Measurements from ENCODE around the gene PRDM16.
A peak's percentile ranks its signal among the peaks of the same experiment; 100 is the strongest.

Gene PRDM16

GRCh38 chr1:3069491-3070308 is 697 bp downstream of the PRDM16 start:
- DNase-seq (ENCODE audit: low spot score): peak; percentile 84

- no peak for DNase-seq (ENCODE audit: low spot score)
These were observed 1.3 kb downstream of the PRDM16 start for GRCh38 chr1:3070309-3070643.

GRCh38 chr1:3070644-3071564 is 1.9 kb downstream of the PRDM16 start:
- DNase-seq (ENCODE audit: low spot score): peak; percentile 77

- DNase-seq (ENCODE audit: low spot score): no peak
These were observed 2.8 kb downstream of the PRDM16 start for GRCh38 chr1:3071565-3072390.

GRCh38 chr1:3072391-3073185 is 3.6 kb downstream of the PRDM16 start:
- DNase-seq (ENCODE audit: low spot score): no peak

- no peak for DNase-seq (ENCODE audit: low spot score)
These were observed 4.1 kb downstream of the PRDM16 start for GRCh38 chr1:3073186-3073488.

- DNase-seq (ENCODE audit: low spot score): no peak
These were observed 4.7 kb downstream of the PRDM16 start for GRCh38 chr1:3073489-3074296.

GRCh38 chr1:3074297-3074741 is 5.3 kb downstream of the PRDM16 start:
- DNase-seq (ENCODE audit: low spot score): no peak

GRCh38 chr1:3074800-3075199 is 5.8 kb downstream of the PRDM16 start:
- DNase-seq (ENCODE audit: low spot score): no peak

- DNase-seq (ENCODE audit: low spot score): no peak
These were observed 6.8 kb downstream of the PRDM16 start for GRCh38 chr1:3075666-3076362.

GRCh38 chr1:3076363-3076740 is 7.3 kb downstream of the PRDM16 start:
- DNase-seq (ENCODE audit: low spot score): no peak

GRCh38 chr1:3077081-3077480 is 8.1 kb downstream of the PRDM16 start:
- DNase-seq (ENCODE audit: low spot score): no peak

- no peak for DNase-seq (ENCODE audit: low spot score)
These were observed 8.6 kb downstream of the PRDM16 start for GRCh38 chr1:3077561-3077960.

GRCh38 chr1:3078430-3078861 is 9.4 kb downstream of the PRDM16 start:
- DNase-seq (ENCODE audit: low spot score): no peak

GRCh38 chr1:3078871-3079270 is 9.9 kb downstream of the PRDM16 start:
- no peak for DNase-seq (ENCODE audit: low spot score)

GRCh38 chr1:3079381-3080052 is 10.5 kb downstream of the PRDM16 start:
- DNase-seq (ENCODE audit: low spot score): no peak

- DNase-seq (ENCODE audit: low spot score): no peak
These were observed 11.3 kb downstream of the PRDM16 start for GRCh38 chr1:3080053-3080955.

- DNase-seq (ENCODE audit: low spot score): no peak
These were observed 12.2 kb downstream of the PRDM16 start for GRCh38 chr1:3081171-3081683.

Data from ecto neural progenitor cell (in vitro differentiated cells).